Mesendoderm (in vitro differentiated cells): Measurements from ENCODE around the gene IRX6. TPM values are rescaled to one million over a fixed set of nuclear protein-coding genes. Genes with fewer than 3 reads are reported as not detected.

Experiments
- DNase-seq: peaks from one replicate; pipeline ENCODE4 v3.0.0; 2013
- H2AK5ac ChIP-seq: 2 replicates; pipeline ENCODE4 v1.6.1; 2013; ENCODE audit warnings: low read length, inconsistent platforms
- H2BK120ac ChIP-seq: 2 replicates; pipeline ENCODE4 v1.6.1; 2013; ENCODE audit warnings: low read depth, mild to moderate bottlenecking, low read length, moderate library complexity, mixed read lengths
- H2BK15ac ChIP-seq: replicated peaks from 2 replicates; pipeline ENCODE4 v1.6.1; 2013; ENCODE audit warnings: low read depth, mild to moderate bottlenecking, moderate library complexity
- H2BK5ac ChIP-seq: 2 replicates; pipeline ENCODE4 v1.6.1; 2013; ENCODE audit warnings: low read length, inconsistent platforms
- H3K18ac ChIP-seq: 2 replicates; pipeline ENCODE4 v1.6.1; 2013; ENCODE audit warnings: mild to moderate bottlenecking, low read length, mixed read lengths
- H3K23ac ChIP-seq: one replicate; pipeline ENCODE4 v1.6.1; 2013; ENCODE audit warnings: low read length
- H3K27ac ChIP-seq: 2 replicates; pipeline ENCODE4 v1.5.1; 2013; ENCODE audit warnings: low read depth, mild to moderate bottlenecking, inconsistent platforms, low read length, moderate library complexity
- H3K27me3 ChIP-seq: 2 replicates; pipeline ENCODE4 v1.6.1; 2013; ENCODE audit warnings: low read length, control low read depth, mild to moderate bottlenecking, inconsistent platforms; ENCODE audit not compliant: insufficient read depth, poor library complexity
- H3K36me3 ChIP-seq: 2 replicates; pipeline ENCODE4 v1.6.1; 2013; ENCODE audit warnings: low read length, inconsistent platforms; ENCODE audit not compliant: control insufficient read depth, insufficient read depth
- H3K4ac ChIP-seq: one replicate; pipeline ENCODE4 v1.6.1; 2013; ENCODE audit warnings: low read depth, mild to moderate bottlenecking, low read length, moderate library complexity
- H3K4me1 ChIP-seq: 2 replicates; pipeline ENCODE4 v1.6.1; 2013; ENCODE audit warnings: low read depth, low read length, inconsistent platforms; ENCODE audit not compliant: control insufficient read depth
- H3K4me2 ChIP-seq: 2 replicates; pipeline ENCODE4 v1.6.1; 2013; ENCODE audit warnings: low read length
- H3K4me3 ChIP-seq: 2 replicates; pipeline ENCODE4 v1.5.1; 2013; ENCODE audit warnings: mild to moderate bottlenecking, low read length
- H3K56ac ChIP-seq: one replicate; pipeline ENCODE4 v1.6.1; 2013; ENCODE audit warnings: low read length
- H3K79me1 ChIP-seq: 2 replicates; pipeline ENCODE4 v1.6.1; 2013; ENCODE audit warnings: low read length, inconsistent platforms
- H3K79me2 ChIP-seq: 2 replicates; pipeline ENCODE4 v1.6.1; 2013; ENCODE audit warnings: mild to moderate bottlenecking, low read length; ENCODE audit not compliant: control insufficient read depth, insufficient read depth
- H3K9ac ChIP-seq: 2 replicates; pipeline ENCODE4 v1.6.1; 2013; ENCODE audit warnings: low read length, inconsistent platforms
- H4K5ac ChIP-seq: one replicate; pipeline ENCODE4 v1.6.1; 2013; ENCODE audit warnings: low read length
- H4K8ac ChIP-seq: one replicate; pipeline ENCODE4 v1.6.1; 2013; ENCODE audit warnings: low read depth, mild to moderate bottlenecking, control low read depth, low read length, moderate library complexity
- WGBS: extraction: QIAGEN DNeasy Blood & Tissue Kit; methylation state at CpG from one replicate; pipeline ENCODE4 v1.1.7; 2013; ENCODE audit warnings: low lambda C conversion rate, missing lambda C conversion rate; ENCODE audit not compliant: insufficient coverage; ENCODE audit errors: extremely low coverage; 5-methylcytosine and 5-hydroxymethylcytosine counted together
- small RNA-seq: library from polyadenylated mRNA; stranded (forward); fragments of <200 nt; extraction: miRNeasy Mini kit (QIAGEN cat#:217004); gene quantifications from one replicate; pipeline ENCODE3, GENCODE V24; 2013; ENCODE audit not compliant: insufficient read depth

The IRX6 gene

DNA sequence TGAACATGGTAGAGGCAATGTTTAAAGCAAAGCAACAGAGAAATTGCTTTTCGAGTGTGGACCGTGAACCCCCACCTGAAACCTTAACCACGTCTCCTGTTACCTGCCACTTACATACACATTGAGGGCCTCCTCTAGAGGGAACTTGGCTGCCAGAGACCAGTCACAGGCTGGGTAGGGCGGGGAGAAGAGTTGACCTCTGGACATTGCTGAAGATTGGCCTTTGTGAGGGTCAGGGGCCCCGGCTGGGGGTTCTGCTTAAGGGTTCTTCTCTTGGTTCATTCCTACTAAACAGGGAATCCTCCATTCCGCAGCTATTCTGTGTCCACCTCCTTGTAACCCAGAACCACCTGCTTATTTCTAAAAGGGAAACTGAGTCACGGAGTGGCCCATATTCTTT lies 53.8 kb downstream of the IRX6 start:
- no peak overlapping the region for H2BK15ac ChIP-seq

DNA sequence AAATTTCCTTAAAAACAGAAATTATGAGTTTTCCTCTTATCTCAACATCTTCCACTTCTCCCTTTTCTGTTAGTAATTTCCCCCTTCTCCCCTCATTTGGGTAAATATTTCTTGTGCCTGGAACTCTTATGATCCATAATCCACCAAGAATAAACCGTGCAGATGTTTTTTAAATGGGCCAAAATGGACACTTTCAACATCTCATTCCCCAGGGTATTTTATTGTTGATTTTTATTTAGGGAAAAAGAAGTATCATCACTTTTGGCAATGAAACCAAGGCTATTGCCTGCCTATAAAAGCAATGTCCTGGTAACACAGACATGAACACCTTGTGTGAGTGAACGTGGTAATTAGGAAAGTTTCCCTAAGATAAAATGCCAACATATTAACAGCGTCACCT lies 54.6 kb downstream of the IRX6 start:
- no peak overlapping the region for H3K56ac ChIP-seq
- H3K9ac ChIP-seq, result no peak overlapping the region
- no peak overlapping the region for H2AK5ac ChIP-seq
- no peak overlapping the region for H3K27ac ChIP-seq
- no peak overlapping the region for H4K8ac ChIP-seq
- H3K4ac ChIP-seq, result no peak overlapping the region
- WGBS, result no CpG with 5 or more reads among the region's 3 CpGs
- no peaks in the 10 kb centered on the region for H3K79me1 ChIP-seq
- H2BK15ac ChIP-seq, result no peak overlapping the region
- DNase-seq, result no peak
- no peak overlapping the region for H2BK120ac ChIP-seq
- H3K4me2 ChIP-seq, result no peak overlapping the region
- no peaks in the 10 kb centered on the region for H3K27me3 ChIP-seq
- no peak overlapping the region for H3K23ac ChIP-seq
- no peak overlapping the region for H3K18ac ChIP-seq
- H2BK5ac ChIP-seq, result no peak overlapping the region
- no peaks in the 10 kb centered on the region for H3K79me2 ChIP-seq
- H3K4me3 ChIP-seq, result no peak overlapping the region
- H4K5ac ChIP-seq, result no peak overlapping the region
- H3K36me3 ChIP-seq, result no peaks in the 10 kb centered on the region
- no peaks in the 10 kb centered on the region for H3K4me1 ChIP-seq

More for the DNA sequence above, 53.8 kb downstream of the IRX6 start:
- Histone ChIP-seq H4K5ac (no peak overlapping the region), H3K36me3 (no peaks in the 10 kb centered on the region), H3K18ac (no peak overlapping the region), H3K23ac (no peak overlapping the region), H3K4ac (no peak overlapping the region), H3K4me1 (no peaks in the 10 kb centered on the region), H3K4me3 (no peak overlapping the region), H3K56ac (no peak overlapping the region), H2BK120ac (no peak overlapping the region), H3K27ac (no peak overlapping the region), H2AK5ac (no peak overlapping the region), H3K27me3 (no peaks in the 10 kb centered on the region), H2BK5ac (no peak overlapping the region), H3K9ac (no peak overlapping the region), H4K8ac (no peak overlapping the region), H3K79me1 (no peaks in the 10 kb centered on the region), H3K79me2 (no peaks in the 10 kb centered on the region), H3K4me2 (no peak overlapping the region)
- no peak for DNase-seq
- no CpG with 5 or more reads among the region's 7 CpGs for WGBS

DNA sequence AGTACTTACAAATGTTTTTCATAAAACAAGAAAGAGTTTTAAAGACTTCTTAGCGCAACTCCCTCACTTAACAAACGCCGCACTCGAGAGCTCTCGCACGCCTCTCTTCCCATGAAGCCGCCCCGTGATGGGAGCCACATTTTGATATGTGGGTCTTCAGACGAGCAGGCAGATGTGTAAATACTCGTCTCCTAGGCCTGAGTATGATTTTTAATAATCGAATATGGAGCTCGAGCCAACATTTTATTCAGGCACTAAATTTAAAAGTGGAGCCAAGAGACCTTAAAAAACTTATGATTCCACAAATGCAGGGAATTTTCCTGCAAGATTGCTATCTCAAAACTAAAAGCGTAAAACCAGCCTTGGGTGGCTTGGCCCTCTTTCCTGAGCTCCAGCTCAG lies 55.4 kb downstream of the IRX6 start:
- no peak overlapping the region for H2BK120ac ChIP-seq
- no peak overlapping the region for H2AK5ac ChIP-seq
- no CpG with 5 or more reads among the region's 13 CpGs for WGBS
- H3K27me3 ChIP-seq, result no peaks in the 10 kb centered on the region
- no peak overlapping the region for H4K8ac ChIP-seq
- no peaks in the 10 kb centered on the region for H3K36me3 ChIP-seq
- H2BK5ac ChIP-seq, result no peak overlapping the region
- H3K4ac ChIP-seq, result no peak overlapping the region
- no peak overlapping the region for H3K27ac ChIP-seq
- no peak overlapping the region for H3K23ac ChIP-seq
- H3K4me3 ChIP-seq, result no peak overlapping the region
- no peaks in the 10 kb centered on the region for H3K79me2 ChIP-seq
- H2BK15ac ChIP-seq, result no peak overlapping the region
- H4K5ac ChIP-seq, result no peak overlapping the region
- H3K9ac ChIP-seq, result no peak overlapping the region
- no peak overlapping the region for H3K4me2 ChIP-seq
- H3K18ac ChIP-seq, result no peak overlapping the region
- no peaks in the 10 kb centered on the region for H3K4me1 ChIP-seq
- no peak for DNase-seq
- H3K79me1 ChIP-seq, result no peaks in the 10 kb centered on the region
- H3K56ac ChIP-seq, result no peak overlapping the region

DNA sequence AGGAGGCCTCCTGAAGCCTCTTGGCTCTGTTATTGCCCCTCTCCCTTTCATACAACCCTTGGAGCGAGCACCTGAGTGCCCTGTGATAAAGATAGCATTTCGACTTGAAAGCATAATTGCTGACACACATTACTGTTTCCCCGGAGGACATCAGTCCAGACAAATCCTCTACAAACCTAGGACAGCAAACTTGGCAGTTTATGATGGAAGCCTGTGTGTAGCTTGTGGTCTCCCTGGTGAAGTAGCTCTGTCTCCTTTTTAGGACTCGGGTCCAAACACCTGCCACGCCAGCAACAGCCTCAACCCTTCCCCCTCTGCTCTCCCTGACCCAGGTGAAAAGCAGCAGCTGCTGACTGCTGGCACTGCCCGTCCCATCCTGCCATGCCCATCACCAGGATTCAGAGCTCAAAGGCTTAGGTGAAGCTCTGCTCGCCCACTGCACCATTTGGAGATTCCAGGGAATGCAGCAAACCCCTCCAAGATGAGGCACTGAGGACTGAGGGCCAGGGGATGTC lies 55.9 kb downstream of the IRX6 start:
- no peaks in the 10 kb centered on the region for H3K79me2 ChIP-seq
- no peak overlapping the region for H2BK15ac ChIP-seq
- H3K27me3 ChIP-seq, result no peaks in the 10 kb centered on the region
- H3K23ac ChIP-seq, result no peak overlapping the region
- H3K27ac ChIP-seq, result no peak overlapping the region
- H3K79me1 ChIP-seq, result no peaks in the 10 kb centered on the region
- H3K4me1 ChIP-seq, result no peaks in the 10 kb centered on the region
- no peak for DNase-seq
- no CpG with 5 or more reads among the region's 7 CpGs for WGBS
- H2BK5ac ChIP-seq, result no peak overlapping the region
- no peak overlapping the region for H2BK120ac ChIP-seq
- H2AK5ac ChIP-seq, result no peak overlapping the region
- no peak overlapping the region for H4K5ac ChIP-seq
- no peak overlapping the region for H4K8ac ChIP-seq
- H3K4me3 ChIP-seq, result no peak overlapping the region
- H3K9ac ChIP-seq, result no peak overlapping the region
- no peak overlapping the region for H3K18ac ChIP-seq
- no peaks in the 10 kb centered on the region for H3K36me3 ChIP-seq
- no peak overlapping the region for H3K4ac ChIP-seq
- H3K4me2 ChIP-seq, result no peak overlapping the region
- H3K56ac ChIP-seq, result no peak overlapping the region

Small RNAs within 50 kb of the gene (small RNA-seq; reads per million reads assigned to genes)
- gene RN7SL841P, result not detected
